IPS-20b (cell line): Measurements from ENCODE around the gene SPTBN1.

Source experiments
- H3K27ac ChIP-seq: one replicate; pipeline ENCODE4 v1.5.1; 2013; ENCODE audit warnings: low read length
- H3K27me3 ChIP-seq: 2 replicates; pipeline ENCODE4 v1.6.1; 2013; ENCODE audit warnings: mild to moderate bottlenecking, low read length, inconsistent platforms; ENCODE audit not compliant: insufficient read depth
- H3K36me3 ChIP-seq: 2 replicates; pipeline ENCODE4 v1.6.1; 2013; ENCODE audit warnings: low read depth, mild to moderate bottlenecking, inconsistent platforms, low read length, moderate library complexity; ENCODE audit not compliant: insufficient read depth
- H3K4me1 ChIP-seq: 2 replicates; pipeline ENCODE4 v1.6.1; 2013; ENCODE audit warnings: mild to moderate bottlenecking, control low read depth, inconsistent platforms, low read length, moderate library complexity; ENCODE audit not compliant: insufficient read depth
- H3K4me3 ChIP-seq: 2 replicates; pipeline ENCODE4 v1.5.1; 2013; ENCODE audit warnings: mild to moderate bottlenecking, low read length, inconsistent platforms
- H3K9ac ChIP-seq: 2 replicates; pipeline ENCODE4 v1.6.1; 2013; ENCODE audit warnings: low read depth, mild to moderate bottlenecking, inconsistent platforms, low read length, moderate library complexity
- H3K9me3 ChIP-seq: 2 replicates; pipeline ENCODE4 v1.6.1; 2013; ENCODE audit warnings: mild to moderate bottlenecking, low read depth, low read length, inconsistent platforms; ENCODE audit not compliant: insufficient read depth

SPTBN1 gene

DNA sequence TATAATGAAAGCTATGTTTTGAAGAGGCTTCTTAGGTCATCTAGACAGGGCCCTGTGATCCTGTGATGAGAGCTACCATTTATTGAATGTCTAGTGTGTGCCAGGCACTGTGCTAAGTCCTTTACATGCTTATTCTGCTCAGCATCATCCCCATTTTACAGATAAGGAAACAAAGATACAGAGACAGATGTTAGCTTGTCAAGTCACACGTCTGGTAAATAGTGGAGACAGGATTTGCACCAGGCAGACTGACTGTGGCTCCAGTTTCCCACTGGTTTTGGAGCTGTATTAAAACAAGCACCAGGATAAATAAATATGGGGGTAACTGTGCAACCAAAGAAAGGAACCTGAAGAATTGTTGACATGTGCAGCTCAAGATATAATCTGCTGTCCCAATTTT lies 248.1 kb downstream of the SPTBN1 start:
- Histone ChIP-seq H3K36me3 (no peaks in the 10 kb centered on the region), H3K27ac (no peak overlapping the region), H3K9me3 (no peaks in the 10 kb centered on the region), H3K27me3 (no peaks in the 10 kb centered on the region), H3K4me1 (no peaks in the 10 kb centered on the region), H3K4me3 (no peak overlapping the region), H3K9ac (no peak overlapping the region)

DNA sequence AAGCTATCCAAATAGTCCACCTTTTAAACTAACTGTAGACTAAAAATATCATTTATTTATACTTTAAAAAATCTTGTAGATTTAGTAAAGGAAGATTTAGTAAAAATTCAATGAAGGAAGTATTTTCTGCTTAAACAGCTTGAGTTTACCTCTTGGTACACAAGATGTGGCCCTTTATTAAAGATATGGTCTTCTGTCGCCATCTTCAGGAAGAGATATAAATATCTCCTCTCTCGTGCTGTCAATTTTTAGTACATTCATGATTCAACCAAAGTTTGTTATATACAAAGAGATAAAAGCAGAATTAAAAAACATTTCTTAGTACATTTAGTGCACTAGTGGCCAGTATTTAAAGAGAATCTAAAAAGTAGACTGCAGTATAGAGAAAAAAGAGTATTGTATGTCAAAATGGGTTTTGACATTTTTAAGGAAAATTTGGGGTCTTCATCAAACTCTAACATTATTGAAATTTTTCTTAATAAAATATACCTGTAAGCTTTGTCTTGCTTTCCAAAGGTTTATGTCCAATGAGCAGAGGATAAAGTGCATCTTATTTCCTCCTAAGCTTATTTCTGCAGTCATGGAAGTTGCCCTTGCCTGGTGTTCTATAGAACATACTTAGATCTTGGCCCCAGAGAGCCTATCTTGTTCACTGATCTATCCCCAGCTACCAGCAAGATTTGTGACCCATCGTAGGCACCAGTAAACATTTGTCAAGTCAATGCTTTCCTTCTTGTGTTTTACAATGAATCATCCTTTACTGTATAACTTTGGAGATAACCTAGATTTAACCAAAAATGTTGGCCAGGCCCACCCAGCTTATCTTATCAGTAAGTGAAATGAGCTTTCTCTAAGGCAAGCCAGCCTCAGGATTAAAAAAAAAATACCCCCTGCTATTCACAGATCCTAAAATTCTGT lies 248.8 kb downstream of the SPTBN1 start:
- Histone ChIP-seq H3K27ac (no peak overlapping the region), H3K9ac (no peak overlapping the region), H3K27me3 (no peaks in the 10 kb centered on the region), H3K9me3 (no peaks in the 10 kb centered on the region), H3K36me3 (no peaks in the 10 kb centered on the region), H3K4me3 (no peak overlapping the region), H3K4me1 (no peaks in the 10 kb centered on the region)

DNA sequence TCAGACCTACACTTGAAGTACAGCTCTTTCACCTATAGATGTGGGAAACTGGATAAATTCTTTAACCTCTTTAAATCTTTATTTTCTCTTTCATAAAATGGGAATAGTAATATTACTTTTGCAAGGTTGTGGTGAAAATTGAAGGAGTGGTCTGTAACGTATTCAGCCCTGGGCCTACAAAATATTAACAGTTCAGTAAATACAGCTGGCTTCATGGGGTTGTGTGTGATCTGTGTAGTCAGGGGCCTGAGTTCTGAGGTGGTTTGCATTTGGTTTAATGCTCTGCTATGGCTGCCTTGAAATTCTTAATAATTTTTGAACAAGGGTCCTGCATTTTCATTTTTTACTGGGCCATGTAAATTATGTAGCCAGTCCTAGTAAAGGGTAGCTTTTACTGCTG lies 250.5 kb downstream of the SPTBN1 start:
- H3K27ac ChIP-seq = no peak overlapping the region
- no peaks in the 10 kb centered on the region for H3K4me1 ChIP-seq
- H3K9me3 ChIP-seq = no peaks in the 10 kb centered on the region
- no peak overlapping the region for H3K9ac ChIP-seq
- H3K4me3 ChIP-seq = no peak overlapping the region
- no peaks in the 10 kb centered on the region for H3K36me3 ChIP-seq
- no peaks in the 10 kb centered on the region for H3K27me3 ChIP-seq

DNA sequence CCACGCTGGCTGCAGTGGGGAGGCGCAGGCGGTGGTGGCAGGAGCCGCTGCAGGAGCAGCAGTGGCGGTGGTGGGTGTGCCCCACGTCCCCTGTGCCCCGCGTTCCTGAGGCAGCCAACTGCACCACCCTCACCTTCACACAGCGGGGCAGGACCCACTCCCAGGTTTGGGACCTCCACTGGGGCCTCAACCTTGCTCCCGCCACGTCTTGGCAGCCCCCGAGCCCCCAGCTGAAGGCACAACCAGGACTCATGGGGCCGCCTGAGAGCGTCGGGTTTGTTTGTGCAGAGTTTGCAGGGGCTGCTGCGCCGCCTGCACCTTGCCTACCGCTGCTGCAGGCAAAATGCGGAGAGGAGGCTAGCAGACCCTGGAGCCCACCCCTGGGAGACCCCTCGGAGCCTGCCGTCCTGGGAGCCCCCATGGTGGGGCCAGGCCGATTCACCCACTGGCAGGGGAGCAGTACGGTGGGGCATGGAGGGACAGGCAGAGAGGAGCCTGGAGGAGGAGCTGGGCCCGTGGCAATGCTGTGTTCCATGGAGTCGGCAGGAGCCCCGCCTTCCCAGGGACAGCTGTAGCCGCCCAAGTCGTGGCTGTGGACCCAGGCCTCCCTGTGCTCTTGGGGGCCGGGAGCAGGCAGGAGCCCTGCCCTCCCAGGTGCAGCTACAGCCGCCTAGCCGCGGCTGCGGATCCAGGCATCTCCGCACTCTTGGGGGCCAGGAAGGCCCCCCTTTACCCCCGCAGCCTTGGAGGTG lies 252.6 kb downstream of the SPTBN1 start:
- Histone ChIP-seq H3K4me3 (0 out of 2 replicates have a peak overlapping the region, but pooled peaks have one; percentile 4), H3K9me3 (no peaks in the 10 kb centered on the region), H3K4me1 (no peaks in the 10 kb centered on the region), H3K27me3 (no peaks in the 10 kb centered on the region), H3K27ac (no peak overlapping the region), H3K36me3 (no peaks in the 10 kb centered on the region), H3K9ac (no peak overlapping the region)

DNA sequence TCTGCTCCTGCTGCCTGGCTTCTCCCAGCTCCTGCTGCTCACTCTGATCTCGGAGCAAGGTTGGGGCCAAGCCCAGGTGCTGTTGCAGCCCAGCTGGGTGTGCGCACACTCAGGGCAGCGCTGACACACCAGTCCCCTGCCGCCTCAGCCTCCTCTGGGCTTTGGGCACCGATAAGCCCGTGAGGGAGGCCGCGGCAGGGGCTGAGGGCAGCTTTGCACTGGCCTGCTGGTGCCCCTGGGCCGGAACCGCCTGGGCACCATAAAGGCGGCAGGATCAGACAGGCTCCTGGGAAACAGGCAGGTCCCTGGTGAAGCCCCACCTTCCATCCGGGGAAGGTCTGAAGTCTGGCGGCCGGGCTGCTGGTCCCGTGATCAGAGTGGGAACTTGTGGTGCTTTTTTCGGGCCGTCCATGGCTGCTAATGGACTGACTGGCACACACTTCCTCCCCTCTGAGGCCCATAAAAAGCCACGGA lies 253.2 kb downstream of the SPTBN1 start:
- no peaks in the 10 kb centered on the region for H3K9me3 ChIP-seq
- H3K4me3 ChIP-seq = no peak overlapping the region
- no peaks in the 10 kb centered on the region for H3K4me1 ChIP-seq
- H3K27me3 ChIP-seq = no peaks in the 10 kb centered on the region
- no peaks in the 10 kb centered on the region for H3K36me3 ChIP-seq
- H3K9ac ChIP-seq = no peak overlapping the region
- no peak overlapping the region for H3K27ac ChIP-seq

DNA sequence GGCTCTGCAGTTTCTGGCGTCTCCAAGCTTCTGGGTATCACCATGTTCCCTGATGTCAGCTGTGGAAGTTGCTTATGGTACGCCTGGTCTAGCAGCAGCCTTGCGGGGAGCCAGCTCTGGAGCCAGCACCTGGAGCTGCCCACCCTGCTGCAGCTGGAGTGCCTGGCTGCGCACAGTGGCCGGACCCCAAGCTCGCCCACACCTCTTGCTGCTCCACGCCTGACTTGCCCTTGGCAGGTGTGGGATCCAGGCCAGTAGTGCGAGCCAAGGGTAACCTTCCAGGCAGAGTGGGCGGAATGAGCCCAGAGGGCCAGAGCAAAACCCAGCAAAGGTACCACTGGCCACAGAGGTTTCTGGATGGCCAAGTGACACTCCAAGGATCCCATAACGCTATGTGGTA lies 254.1 kb downstream of the SPTBN1 start:
- H3K4me1 ChIP-seq = no peaks in the 10 kb centered on the region

DNA sequence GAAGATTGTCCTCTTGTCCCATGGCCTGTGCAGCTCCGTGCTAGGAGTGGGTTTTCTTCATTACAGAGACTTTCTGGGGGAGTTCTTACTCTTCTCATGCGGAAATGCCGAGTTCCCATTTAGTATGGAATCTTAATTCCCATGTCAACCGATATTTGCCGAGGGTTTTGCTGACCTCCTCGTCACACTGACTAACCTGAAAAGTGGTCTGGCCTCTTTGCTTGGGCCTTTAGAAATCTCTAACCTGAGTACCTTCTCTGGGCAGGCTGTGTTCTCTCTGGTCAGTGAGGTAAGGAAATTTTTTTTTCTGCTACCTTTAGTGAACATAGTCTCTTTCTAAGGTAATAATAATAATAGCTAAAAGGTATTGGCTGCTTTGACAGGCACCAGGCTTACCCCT lies 256.4 kb downstream of the SPTBN1 start:
- Histone ChIP-seq H3K9ac (no peak overlapping the region), H3K36me3 (no peaks in the 10 kb centered on the region), H3K4me1 (no peaks in the 10 kb centered on the region), H3K4me3 (no peak overlapping the region), H3K9me3 (no peaks in the 10 kb centered on the region), H3K27me3 (no peaks in the 10 kb centered on the region), H3K27ac (no peak overlapping the region)

More for the DNA sequence above, 254.1 kb downstream of the SPTBN1 start:
- H3K27ac ChIP-seq = no peak overlapping the region
- no peak overlapping the region for H3K4me3 ChIP-seq
- H3K9ac ChIP-seq = no peak overlapping the region
- no peaks in the 10 kb centered on the region for H3K9me3 ChIP-seq
- no peaks in the 10 kb centered on the region for H3K36me3 ChIP-seq
- no peaks in the 10 kb centered on the region for H3K27me3 ChIP-seq

DNA sequence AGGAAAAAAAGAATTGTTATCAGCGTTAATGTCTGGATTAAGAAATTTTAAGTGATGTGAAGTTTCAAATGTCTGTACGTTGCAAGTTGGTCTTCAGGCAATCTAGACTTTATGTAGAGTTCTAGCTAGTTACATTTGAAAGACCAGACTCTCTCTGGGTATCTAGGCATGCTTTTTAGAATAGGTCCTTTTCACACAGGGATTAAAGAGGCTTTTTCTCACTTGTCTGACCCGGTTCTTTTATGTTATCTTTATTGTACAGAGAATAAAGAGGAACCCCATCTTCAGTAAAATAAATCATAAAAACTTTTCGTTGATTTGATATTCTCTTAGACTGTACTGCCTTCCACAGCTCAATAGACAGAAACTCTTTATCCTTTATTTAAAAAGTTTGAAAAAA lies 258.9 kb downstream of the SPTBN1 start:
- Histone ChIP-seq H3K9me3 (no peaks in the 10 kb centered on the region), H3K4me1 (no peaks in the 10 kb centered on the region), H3K27me3 (peaks cover 10% of the 10 kb centered on the region; the same call in 1 of the 2 replicates), H3K36me3 (no peaks in the 10 kb centered on the region), H3K9ac (no peak overlapping the region), H3K27ac (no peak overlapping the region), H3K4me3 (no peak overlapping the region)

DNA sequence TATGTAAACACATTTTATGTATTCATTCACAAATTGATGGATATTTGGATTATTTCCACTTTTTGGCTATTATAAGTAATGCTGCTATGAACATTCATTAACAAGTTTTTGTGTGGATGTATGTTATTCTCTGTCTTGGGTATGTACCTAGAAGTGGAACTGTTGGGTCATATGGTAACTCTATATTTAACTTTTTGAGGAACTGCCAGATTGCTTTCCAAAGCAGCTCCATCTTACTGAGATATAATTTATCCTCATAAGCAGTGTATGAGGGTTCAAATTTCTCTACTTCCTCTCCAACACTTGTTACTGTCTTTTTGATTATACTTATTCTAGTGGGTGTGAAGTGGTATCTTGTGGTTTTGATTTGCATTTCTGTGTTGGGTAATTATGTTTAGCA lies 260.2 kb downstream of the SPTBN1 start:
- Histone ChIP-seq H3K4me1 (no peaks in the 10 kb centered on the region), H3K9ac (no peak overlapping the region)

DNA sequence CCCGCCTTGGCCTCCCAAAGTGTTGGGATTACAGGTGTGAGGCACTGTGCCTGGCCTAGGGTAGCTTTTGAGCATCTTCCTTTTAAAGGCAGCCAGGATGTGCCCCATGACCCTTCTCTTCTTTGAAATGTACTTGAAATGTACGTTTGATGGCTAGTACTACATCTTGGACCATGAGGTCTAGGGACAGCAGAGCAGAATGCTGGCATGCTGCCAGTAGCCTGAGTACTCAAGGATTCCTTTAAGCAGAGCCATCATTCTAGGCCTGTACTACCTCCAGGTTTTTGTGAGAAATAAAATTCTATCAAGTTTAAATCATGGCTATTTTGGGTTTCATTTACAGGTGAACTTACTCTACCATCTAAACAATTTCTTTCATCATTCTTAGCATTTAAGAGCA lies 264.4 kb downstream of the SPTBN1 start:
- Histone ChIP-seq H3K4me1 (0 out of 2 replicates have a peak, but pooled peaks cover 2% of the 10 kb centered on the region), H3K9me3 (no peaks in the 10 kb centered on the region), H3K9ac (no peak overlapping the region), H3K4me3 (no peak overlapping the region), H3K36me3 (no peaks in the 10 kb centered on the region), H3K27me3 (peaks cover 36% of the 10 kb centered on the region), H3K27ac (no peak overlapping the region)

More for the DNA sequence above, 260.2 kb downstream of the SPTBN1 start:
- Histone ChIP-seq H3K4me3 (no peak overlapping the region), H3K27me3 (peaks cover 10% of the 10 kb centered on the region; the same call in 1 of the 2 replicates), H3K9me3 (no peaks in the 10 kb centered on the region), H3K27ac (no peak overlapping the region), H3K36me3 (no peaks in the 10 kb centered on the region)
